CD4-positive, alpha-beta memory T cell (primary cell): ENCODE data around the gene BPIFB6. TPM values are rescaled to one million over a fixed set of nuclear protein-coding genes. Genes with fewer than 3 reads are reported as not detected.
A peak's percentile ranks its signal among the peaks of the same experiment; 100 is the strongest.

ENCODE experiments used
- CTCF ChIA-PET: fragments of 350-600 bp; sonication (Branson Sonifier 250); formaldehyde crosslinking; loops from one replicate; lab custom pipeline; 2021; ENCODE audit warnings: inconsistent platforms; ENCODE audit not compliant: partially characterized antibody; lab: Charles Lee
- POLR2A ChIA-PET: fragments of 350-600 bp; sonication (Branson Sonifier 250); formaldehyde crosslinking; loops from one replicate; lab custom pipeline; 2021; ENCODE audit not compliant: partially characterized antibody; lab: Charles Lee
- DNase-seq, 5 donors: peaks; one replicate each; pipeline versions ENCODE4 v3.0.0 to v3.0.0-alpha.2; 2020 to 2022; ENCODE audit warnings: mixed read lengths in 1 of 5
- H3K27ac ChIP-seq: one replicate; pipeline ENCODE4 v1.7.0; 2013; ENCODE audit warnings: low read depth, low read length
- H3K27me3 ChIP-seq: 2 replicates; pipeline ENCODE4 v1.7.0; 2013; ENCODE audit warnings: mild to moderate bottlenecking, low read length, moderate library complexity; ENCODE audit not compliant: insufficient read depth
- H3K36me3 ChIP-seq: 2 replicates; pipeline ENCODE4 v1.7.0; 2013; ENCODE audit warnings: mild to moderate bottlenecking, low read length, moderate library complexity; ENCODE audit not compliant: insufficient read depth
- H3K4me1 ChIP-seq: 2 replicates; pipeline ENCODE4 v1.7.0; 2013; ENCODE audit warnings: mild to moderate bottlenecking, low read length, moderate library complexity; ENCODE audit not compliant: insufficient read depth
- H3K4me3 ChIP-seq, 2 donors: one replicate each; pipeline ENCODE4 v1.7.0; 2013; ENCODE audit warnings: low read length in 2 of 2, mild to moderate bottlenecking in 1 of 2
- H3K9me3 ChIP-seq, 2 donors: one replicate each; pipeline ENCODE4 v1.7.0; 2013; ENCODE audit warnings: low read length in 2 of 2, control low read depth in 1 of 2; ENCODE audit not compliant: control insufficient read depth in 1 of 2
- H3K27ac Mint-ChIP-seq, 7 donors: one replicate each; pipeline ENCODE4 v1.8.0; 2020 to 2021; ENCODE audit warnings: mixed read lengths in 7 of 7, mild to moderate bottlenecking in 6 of 7, inconsistent platforms in 3 of 7, moderate library complexity in 3 of 7
- H3K27me3 Mint-ChIP-seq, 2 donors: one replicate each; pipeline ENCODE4 v1.8.0; 2020 to 2021; ENCODE audit warnings: mixed read lengths in 2 of 2
- H3K36me3 Mint-ChIP-seq, 2 donors: one replicate each; pipeline ENCODE4 v1.8.0; 2020 to 2021; ENCODE audit warnings: mixed read lengths in 2 of 2, inconsistent platforms in 1 of 2, mild to moderate bottlenecking in 1 of 2
- H3K4me1 Mint-ChIP-seq, 4 donors: one replicate each; pipeline ENCODE4 v1.8.0; 2020 to 2021; ENCODE audit warnings: mixed read lengths in 4 of 4, mild to moderate bottlenecking in 1 of 4
- H3K4me3 Mint-ChIP-seq, 8 donors: one replicate each; pipeline ENCODE4 v1.8.0; 2020 to 2021; ENCODE audit warnings: mixed read lengths in 8 of 8, mild to moderate bottlenecking in 7 of 8, moderate library complexity in 6 of 8, inconsistent platforms in 3 of 8
- H3K9me3 Mint-ChIP-seq, 8 donors: one replicate each; pipeline ENCODE4 v1.8.0; 2020 to 2021; ENCODE audit warnings: mixed read lengths in 8 of 8, mild to moderate bottlenecking in 5 of 8, inconsistent platforms in 3 of 8, moderate library complexity in 1 of 8
- intact Hi-C: fragments of 100-400 bp; cut with micrococcal nuclease; formaldehyde crosslinking; loops from one replicate; pipeline ENCODE4 v1.15.1; 2023
- polyA plus RNA-seq, 2 donors: library from polyadenylated mRNA; unstranded; fragments of 300-500 nt; fragmentation: Illumina TruSeq; gene quantifications; one replicate each; pipeline ENCODE4 v1.2.3, GENCODE V29; 2021
- total RNA-seq, 2 experiments: library from RNA; stranded (reverse); gene quantifications; one replicate each; pipeline ENCODE4 v1.2.3, GENCODE V29; 2021

The BPIFB6 gene
- total and polyA plus RNA-seq, 4 experiments from 2014 or later, result not detected

DNA sequence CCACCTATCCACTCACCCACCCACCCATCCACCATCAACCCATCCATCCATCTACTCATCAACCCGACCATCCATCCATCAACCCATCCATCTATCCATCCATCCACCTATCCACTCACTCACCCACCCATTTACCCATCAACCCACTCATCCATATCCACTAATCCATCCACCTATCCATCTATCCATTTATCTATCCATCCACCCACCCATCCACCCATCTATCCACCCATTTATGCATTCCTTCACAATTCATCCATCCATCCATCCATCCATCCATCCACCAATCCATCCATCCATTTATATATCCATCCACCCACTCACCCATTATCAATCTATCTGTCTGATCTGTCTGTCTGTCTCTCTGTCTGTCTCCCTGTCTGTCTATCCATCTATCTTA lies 62.1 kb downstream of the BPIFB6 start:
- peak overlapping the region in 1 of 7 donors; percentile 41 for H3K27ac Mint-ChIP-seq
- Histone ChIP-seq H3K36me3 (no peaks in the 10 kb centered on the region), H3K27me3 (no peaks in the 10 kb centered on the region), H3K4me3 (no peak overlapping the region), H3K9me3 (no peaks in the 10 kb centered on the region), H3K4me1 (peaks cover 6% of the 10 kb centered on the region), H3K27ac (no peak overlapping the region)
- no peaks in the 10 kb centered on the region for H3K27me3 Mint-ChIP-seq
- H3K36me3 Mint-ChIP-seq, result no peaks in the 10 kb centered on the region
- no peaks in the 10 kb centered on the region for H3K9me3 Mint-ChIP-seq
- H3K4me3 Mint-ChIP-seq, result no peak overlapping the region
- no peak for DNase-seq
- intact Hi-C loops, result no loop called here
- POLR2A ChIA-PET, result no interaction called here
- peaks cover 0 to 6% (median 3%) of the 10 kb centered on the region in 4 donors for H3K4me1 Mint-ChIP-seq
- CTCF ChIA-PET, result interaction anchor here (2.0 kb wide), 1 partner anchor 148 kb away, joined by 9 read pairs; no protein-coding TSS in a partner anchor

Other genes starting within 250 kb of the BPIFB6 start
- gene MAPRE1, start 211.7 kb upstream of the BPIFB6 start, total RNA-seq, result 10 to 100 TPM; 78.1 to 78.6 TPM
- gene MAPRE1, start 211.7 kb upstream of the BPIFB6 start, polyA plus RNA-seq, result 100 to 1,000 TPM in 1 of 2 donors, 10 to 100 TPM in 1; 95.9 to 140 TPM
- 1 to 10 TPM; 1.5 to 1.8 TPM for gene EFCAB8, start 172.7 kb upstream of the BPIFB6 start, total RNA-seq
- not detected for gene EFCAB8, start 172.7 kb upstream of the BPIFB6 start, polyA plus RNA-seq
- not detected for gene SUN5, start 27.2 kb upstream of the BPIFB6 start, total RNA-seq
- gene SUN5, start 27.2 kb upstream of the BPIFB6 start, polyA plus RNA-seq, result not detected
- gene BPIFB2, start 23.9 kb upstream of the BPIFB6 start, total RNA-seq, result not detected
- not detected for gene BPIFB2, start 23.9 kb upstream of the BPIFB6 start, polyA plus RNA-seq
- gene BPIFB3, start 22.3 kb downstream of the BPIFB6 start, total RNA-seq, result not detected
- not detected for gene BPIFB3, start 22.3 kb downstream of the BPIFB6 start, polyA plus RNA-seq
- gene BPIFB4, start 48.0 kb downstream of the BPIFB6 start, total RNA-seq, result not detected
- not detected for gene BPIFB4, start 48.0 kb downstream of the BPIFB6 start, polyA plus RNA-seq
- gene BPIFA2, start 136.5 kb downstream of the BPIFB6 start, total RNA-seq, result not detected
- not detected for gene BPIFA2, start 136.5 kb downstream of the BPIFB6 start, polyA plus RNA-seq
- gene BPIFA3, start 185.7 kb downstream of the BPIFB6 start, total RNA-seq, result not detected
- gene BPIFA3, start 185.7 kb downstream of the BPIFB6 start, polyA plus RNA-seq, result not detected
- gene BPIFA1, start 204.3 kb downstream of the BPIFB6 start, total RNA-seq, result not detected
- gene BPIFA1, start 204.3 kb downstream of the BPIFB6 start, polyA plus RNA-seq, result not detected